Embryonic facial prominence (tissue), 1 donor: ENCODE results near the gene FOCAD.

Source experiments
- DNase-seq: peaks from one replicate; pipeline ENCODE4 v3.0.0-alpha.2; 2016; ENCODE audit errors: extremely low spot score

FOCAD gene

DNA sequence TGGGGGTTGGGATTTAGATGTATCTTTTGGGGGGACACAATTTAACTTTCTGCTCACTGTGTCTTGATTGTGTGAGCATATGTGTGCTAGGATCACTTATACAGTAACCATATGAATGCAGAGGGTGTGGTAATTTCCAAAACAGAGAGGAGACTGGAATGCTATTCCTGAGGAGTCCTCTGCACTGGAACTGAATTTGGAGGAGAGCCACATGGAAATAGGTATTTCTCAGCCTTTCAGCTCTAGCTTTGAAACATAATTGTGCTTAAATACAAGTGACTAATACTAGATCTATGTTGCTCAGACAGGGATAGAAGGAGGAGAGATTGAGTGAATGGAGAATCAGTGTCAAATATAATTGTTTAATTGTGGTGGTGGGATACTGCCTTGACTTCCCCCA lies 45.5 kb downstream of the FOCAD start:
- no peak for DNase-seq

DNA sequence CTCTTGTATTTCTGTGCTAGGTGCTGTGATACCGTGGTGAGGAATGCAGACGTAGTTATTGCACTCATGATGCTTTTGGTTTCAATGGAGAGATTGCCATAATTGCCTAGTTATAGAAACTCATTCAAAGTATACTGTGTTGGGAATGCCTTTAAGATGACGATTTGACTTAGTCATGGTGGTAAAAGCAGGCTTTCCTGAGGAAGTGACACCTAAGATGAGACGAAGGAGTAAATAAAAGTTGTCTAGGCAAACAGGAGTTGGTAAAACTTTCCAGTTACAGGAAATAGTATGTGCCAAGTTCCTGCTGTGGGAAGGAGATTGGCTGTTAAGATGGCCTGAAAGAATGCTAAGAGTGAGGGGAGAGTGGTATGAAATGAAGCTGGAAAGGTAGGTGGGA lies 48.1 kb downstream of the FOCAD start:
- no peak for DNase-seq

DNA sequence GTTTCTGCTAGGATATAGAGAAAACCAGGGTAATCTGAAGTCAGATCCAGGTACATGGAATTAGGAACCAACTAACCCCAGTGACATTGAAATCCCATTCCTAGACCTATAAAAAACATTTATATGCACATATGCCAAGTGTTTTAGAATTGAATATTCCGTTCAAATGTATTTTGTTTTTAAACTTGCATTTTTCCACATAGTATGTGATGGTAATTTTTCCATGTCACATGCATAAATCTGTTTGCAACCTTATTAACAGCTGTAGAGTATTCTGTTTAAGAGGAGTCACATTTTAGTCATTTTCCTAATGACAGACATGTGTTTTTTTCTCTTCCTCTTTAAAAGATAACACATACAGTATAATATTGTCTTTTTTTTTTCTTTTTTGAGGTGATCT lies 50.2 kb downstream of the FOCAD start:
- no peak for DNase-seq

DNA sequence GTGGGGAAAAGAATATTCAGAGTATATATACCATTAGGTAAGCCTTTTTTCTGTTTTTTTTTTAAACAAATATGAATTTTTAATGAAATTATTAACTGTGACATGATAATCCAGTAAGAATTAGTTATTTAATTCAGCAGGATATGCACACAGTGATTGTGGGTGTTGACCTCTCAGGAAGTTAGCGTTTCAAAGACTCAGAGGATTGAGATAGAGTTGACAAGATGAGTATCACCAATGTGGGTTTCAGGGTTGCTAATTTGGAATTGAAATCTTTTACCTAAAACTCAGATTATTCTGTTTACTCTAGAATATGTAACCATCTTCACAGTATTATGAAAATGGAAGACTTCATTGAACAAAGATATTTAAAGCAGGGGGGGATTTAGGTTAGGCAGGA lies 56.2 kb downstream of the FOCAD start:
- no peak for DNase-seq

DNA sequence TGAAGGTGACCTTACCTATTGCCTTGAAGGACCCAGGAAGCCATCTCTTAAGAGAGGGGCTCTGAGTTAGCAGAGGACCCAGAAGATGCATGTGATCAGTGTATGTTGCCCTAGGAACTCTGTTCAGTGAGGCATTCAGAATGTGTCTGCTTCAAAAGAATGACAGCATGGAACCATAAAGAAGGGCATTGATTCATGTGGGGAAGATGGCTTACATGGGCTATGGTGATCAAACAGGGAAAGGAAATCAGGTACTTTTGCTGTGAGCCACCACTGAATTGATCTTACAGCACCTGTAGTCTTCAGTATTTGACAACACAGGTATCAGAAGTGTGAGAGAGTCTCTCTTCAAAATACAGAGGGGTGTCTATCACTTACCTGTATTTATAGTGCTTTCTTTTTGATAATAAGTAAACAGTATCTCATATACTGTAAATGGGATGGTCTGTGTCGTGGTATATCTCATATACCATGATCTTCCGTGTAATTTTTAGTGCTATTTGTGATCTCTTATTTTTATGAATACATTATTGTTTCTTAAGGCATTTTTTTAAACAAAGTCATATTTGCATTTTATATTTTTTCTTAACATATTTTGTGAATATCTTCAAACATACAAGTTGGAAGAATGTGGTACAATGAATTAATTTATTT lies 57.0 kb downstream of the FOCAD start:
- DNase-seq = no peak

DNA sequence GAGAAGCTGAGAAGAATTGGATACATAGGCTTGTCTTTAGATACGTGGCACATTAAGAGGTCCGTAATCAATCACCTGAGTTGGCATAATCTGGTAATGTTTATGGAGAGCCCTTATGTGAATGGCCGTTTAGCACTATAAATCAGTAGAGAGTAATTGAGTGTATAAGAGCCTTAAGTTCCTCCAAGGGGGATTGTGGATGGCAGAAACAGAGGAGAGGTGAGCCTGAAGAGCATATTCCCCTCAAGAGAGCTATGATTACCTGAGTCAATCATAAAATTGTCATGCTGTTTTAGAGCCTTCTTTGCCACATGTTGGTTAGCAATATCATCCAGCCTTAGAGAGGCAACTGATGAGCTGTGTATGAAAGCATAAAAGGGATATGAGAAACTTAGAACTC lies 58.8 kb downstream of the FOCAD start:
- DNase-seq = no peak

DNA sequence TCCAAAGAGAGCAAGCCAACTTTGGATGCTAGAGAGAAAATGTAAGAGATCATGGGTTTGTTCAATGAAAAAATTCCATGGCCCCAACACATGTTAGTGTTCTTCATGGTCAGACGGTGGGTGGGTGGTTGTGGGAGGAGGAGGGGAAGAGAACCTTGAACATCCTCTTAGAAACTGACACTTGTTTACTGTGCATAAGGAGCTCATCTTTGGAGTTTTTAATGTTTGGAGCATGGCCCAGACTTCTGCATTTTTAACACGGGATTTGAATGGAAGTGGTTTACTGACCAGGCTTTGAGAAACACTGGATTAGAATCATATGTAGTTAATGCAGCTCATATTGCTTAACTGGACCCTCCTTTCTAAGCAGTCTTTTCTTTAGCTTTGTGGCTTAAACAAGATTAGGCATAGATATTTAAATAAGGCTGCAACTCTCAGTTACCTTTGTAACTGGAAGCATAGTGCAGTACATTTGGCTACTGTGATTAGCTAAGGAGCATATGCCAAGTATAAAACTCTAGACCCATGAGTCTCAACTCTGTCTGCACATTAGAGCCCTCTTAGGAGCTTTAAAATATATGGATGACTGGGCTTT lies 60.1 kb downstream of the FOCAD start:
- DNase-seq = no peak

DNA sequence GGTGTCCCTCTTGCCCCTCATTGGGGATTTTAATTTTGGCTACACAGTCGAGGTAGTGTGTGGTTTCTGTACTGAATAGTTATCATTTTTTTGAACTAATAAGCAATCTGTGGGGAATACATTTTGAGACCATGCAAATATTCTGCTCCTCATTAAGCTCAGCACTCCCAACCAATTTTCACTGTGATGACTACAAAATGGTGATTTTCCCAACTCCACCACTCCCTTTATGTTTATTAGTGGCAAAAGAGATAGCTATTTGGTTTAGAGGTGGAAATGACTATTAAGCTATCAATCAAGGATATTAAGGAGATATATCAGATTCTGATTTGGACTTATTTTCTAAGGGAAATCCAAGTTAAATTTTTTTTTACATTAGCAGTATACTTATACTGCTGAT lies 62.9 kb downstream of the FOCAD start:
- no peak for DNase-seq

DNA sequence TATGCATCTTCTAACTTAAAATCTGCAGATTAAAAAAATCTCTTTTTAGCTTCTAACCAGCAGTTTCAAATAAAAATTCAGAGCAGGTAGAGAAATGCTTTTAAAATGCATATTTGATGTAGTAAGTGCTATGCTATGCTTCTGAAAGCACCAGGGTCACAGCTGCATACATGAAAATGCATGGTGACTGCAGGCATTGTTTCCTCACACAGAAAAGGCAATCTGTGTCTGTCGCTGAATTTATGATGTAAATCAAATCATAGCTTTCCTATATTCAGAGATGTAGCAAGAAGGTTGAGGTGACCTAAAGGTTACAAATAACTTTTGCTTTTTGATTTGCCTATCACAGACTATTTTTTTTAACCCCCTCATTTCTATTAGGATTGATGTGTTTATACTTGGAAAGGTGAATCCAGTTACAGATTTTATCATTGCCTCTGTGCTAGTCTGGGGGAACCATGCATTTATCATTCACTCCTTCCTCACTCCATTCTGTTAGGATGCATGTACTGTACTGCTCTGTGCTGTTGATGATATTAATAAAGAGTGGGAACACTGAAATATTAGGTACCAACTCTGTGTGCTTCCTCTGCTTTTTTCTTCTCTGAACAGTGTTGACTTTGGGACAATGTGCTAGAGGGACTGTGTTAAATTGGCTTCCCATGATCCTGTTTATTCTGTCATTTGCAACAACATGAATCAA lies 65.6 kb downstream of the FOCAD start:
- DNase-seq = no peak

DNA sequence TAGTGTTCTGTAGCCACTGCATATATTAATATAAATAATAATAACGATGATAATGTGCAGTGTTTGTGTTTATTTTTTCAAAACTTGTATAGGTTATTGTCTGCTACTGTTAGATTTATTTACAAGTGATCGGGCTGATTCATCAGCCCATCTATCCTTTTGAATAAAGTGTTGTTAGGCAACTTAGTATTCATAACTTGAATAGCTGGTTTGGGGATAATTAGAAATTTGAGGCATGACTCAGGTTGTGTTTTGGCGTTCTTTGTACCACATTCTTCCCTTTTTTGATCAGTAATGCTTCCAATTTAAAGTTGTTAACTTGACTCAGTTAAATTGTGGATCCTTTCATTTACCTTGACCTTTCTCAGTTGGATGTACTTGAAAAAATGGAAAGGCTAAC lies 69.7 kb downstream of the FOCAD start:
- no peak for DNase-seq

DNA sequence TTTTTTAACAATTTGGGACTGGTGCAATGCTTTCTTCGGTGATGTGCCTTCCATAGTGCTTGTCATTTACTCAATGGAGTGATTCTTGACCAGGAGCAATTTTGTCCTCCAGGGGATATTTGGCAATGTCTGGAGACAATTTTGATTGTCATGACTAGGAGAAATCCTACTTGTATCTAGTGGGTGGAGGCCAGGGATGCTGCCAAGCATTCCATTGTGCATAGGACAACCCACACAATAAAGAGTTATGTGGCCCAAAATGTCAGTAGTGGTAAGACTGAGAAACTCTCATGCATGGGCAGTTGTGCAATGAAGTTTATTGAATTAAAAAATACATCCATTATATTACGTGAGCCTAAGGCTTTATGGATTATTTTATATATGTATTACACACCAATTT lies 70.5 kb downstream of the FOCAD start:
- DNase-seq = no peak

DNA sequence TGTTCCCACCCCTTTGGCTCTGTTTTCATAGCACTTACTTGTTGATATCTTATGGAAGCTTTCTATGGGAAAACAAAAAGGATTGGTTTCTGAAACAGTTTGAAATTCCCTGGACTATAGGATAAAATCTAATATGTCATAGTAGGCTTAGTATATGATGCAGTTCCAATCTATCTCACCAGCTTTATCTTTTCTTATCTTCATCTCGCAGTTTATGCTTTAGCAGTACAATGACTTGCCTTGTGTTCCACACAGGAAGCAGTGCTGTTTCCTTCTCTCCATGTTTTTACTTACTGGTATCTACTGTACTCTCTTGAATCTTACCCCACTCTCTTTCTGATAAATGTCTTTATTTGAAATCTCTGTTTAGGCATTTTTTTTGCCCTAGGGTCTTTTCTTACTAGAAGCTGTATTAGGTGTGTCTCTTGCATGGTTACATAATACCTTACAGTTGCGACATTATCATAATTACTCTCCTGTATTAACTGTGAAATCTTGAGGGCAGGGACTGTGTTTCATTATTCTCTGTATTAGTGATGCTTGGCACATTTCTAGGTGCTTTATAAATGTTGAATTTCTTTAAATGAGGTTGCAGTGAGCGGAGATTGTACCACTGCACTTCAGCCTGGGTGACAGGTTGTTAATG lies 76.3 kb downstream of the FOCAD start:
- DNase-seq = no peak

DNA sequence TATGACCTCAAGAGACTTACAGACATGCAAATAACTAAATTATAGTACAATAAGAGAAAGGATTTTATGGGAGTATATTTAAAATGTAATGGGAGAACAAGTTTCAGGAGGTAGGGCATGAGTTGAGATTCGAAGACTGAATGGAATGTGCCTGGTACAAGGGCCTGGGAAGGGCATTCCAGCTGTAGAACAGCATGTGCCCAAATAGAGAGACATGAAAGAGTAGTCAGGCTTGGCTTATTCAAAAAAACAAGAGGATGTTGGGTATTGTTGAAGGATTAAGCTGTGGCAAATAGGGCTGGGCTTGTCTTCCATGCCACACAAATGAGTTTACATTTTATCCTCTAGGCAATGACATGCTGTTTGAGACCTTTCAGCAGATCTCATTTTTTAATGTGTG lies 86.9 kb downstream of the FOCAD start:
- DNase-seq = no peak

DNA sequence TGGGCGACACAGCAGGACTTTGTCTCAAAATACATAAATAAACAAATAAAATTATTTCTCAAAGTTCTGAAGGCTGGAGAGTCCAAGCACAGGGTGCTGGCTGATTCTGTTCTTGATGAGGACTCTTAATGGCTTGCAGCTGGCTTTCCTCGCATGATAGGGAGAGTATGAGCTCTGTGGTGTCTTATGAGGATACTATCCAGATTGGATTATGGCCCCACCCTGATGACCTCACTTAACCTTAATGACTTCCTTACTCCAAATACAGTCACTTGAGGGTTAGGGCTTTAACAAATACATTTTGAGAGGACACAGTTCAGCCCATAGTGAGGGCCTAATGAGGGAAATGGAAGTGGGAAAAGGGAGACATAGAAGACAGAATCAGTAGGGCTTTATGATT lies 87.7 kb downstream of the FOCAD start:
- DNase-seq = no peak

DNA sequence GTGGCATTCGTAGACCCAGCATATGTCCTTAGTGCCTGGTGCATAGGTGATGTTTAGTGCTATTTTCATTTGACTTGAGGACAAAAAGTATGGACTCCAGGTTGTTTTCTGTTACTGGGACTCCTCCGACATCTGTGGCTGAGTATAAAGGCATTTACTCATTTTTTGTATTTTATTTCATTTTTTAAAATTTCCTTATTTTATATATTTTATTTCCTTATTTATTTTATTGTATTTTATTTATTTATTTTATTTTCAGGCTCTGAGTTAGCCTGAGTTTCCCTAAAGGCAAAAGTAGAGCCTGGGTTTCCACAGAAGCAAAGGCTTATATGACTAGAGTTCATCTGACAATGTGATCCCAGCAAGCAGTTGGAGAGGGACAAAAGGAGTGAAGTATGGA lies 91.6 kb downstream of the FOCAD start:
- DNase-seq = no peak

DNA sequence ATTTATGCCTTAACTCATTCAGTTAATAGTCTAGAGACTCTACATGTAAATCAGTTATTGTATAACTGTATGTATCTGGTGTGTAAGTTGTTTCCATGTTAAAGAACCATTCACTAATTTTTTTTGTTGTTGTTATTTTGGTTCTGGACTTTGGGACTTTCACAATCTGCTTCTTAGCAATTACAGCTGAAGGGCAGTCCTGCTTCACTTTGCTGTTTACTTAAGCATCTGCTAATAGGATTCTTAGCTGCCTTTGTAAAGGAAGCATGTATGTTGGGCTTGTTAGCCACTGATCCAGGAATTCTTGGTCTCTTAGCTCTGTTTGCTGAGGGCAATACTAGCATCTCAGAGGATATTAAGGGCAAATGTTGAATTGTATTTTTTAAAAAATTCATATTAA lies 97.0 kb downstream of the FOCAD start:
- no peak for DNase-seq

DNA sequence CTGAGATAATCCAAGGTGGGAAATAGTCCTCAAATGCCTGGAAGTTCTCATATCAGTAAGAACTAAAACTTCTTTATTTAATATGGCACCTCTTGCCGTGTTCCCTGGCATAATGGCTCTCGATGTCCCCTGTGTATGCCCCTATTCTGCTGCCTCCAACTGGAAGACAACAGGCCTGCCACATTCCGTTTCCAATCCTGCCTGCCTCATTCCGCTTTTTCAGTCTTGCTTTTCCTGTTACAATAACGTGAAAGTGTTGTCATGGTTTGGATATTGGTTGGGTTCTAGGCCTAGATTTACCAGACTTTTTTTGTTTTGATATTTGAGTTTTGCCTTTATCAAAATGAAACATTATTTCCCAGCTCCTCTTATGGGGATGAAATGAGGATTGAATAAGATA lies 98.2 kb downstream of the FOCAD start:
- no peak for DNase-seq

DNA sequence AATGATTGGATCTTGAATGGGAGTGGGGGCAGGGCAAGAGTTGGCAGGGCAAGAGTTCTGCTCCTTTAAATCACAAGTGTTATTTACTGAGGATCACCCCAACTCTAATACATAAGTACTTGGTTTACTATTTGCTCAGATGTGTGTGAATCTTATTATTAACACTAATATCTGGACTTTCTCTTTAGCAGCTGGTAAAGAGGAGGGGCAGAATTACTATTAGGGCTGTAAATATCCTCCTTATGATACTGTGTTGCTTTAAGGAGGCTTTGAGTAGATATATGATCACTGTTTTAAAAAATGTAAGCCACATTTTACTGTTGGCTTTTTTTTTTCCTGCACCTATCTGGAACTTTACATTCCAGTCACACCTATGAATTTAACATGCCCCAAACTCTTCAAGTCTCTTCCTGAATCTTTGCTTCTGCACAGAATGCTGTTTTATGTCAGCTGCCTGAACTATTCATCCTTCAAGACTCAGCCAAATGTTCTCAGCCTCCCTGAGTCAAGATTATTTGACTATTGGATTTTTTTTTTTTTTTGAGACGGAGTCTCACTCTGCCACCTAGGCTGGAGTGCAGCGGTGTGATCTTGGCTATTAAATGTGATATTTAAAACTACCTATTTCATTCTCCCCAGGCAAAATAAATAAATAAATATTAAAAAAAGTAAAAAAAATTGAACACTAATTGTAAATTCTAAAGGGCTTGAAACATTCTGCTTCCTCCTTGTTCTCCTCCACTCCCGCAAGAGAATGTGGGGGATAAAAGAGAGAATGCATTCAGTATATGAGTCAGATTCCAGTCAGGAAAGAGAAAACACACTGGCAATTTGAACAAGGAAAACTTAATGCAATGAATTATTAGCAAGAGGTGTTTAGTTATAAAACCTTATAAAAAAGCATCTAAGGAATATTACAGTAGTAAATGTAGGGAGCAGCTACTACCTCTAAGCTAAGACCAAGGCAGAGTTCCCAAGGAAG lies 99.3 kb downstream of the FOCAD start:
- no peak for DNase-seq

DNA sequence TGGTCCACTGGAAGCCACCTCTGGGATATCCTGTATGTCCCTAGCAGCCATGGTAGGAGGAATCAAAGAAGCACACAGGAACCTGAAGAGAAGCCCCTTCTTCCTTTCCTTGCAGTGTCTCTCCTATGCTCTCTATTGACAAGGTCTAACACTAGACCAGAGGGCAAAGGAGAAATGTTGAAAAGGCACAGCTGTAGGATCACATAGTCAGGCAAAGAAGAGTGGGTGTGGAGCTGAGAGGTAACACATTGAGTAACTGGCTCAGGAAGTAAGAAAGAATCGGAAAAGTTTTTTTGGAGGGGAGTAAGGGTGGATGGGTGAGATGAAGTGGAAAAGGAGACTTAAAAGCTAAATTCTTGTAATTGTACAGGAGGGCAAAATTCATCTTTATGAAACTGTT lies 100.1 kb downstream of the FOCAD start:
- no peak for DNase-seq

DNA sequence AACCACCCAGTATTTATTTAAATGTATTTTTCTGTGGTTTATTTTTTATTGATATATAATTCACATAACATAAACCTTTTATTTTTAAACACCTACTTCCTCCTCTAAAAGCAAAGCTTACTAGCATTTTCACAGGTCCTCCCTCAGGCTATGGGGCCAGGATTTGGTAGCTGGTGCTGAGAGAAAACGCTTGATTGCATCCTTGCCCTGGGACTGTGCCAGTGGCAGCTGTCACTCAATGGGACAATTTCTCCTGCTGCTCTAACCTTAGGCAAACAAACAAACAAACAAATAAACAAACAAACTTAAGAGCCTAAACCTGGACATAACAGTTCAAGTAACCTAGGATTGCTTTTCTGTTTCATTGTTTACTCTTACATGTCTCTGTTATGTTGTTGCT lies 102.7 kb downstream of the FOCAD start:
- no peak for DNase-seq

DNA sequence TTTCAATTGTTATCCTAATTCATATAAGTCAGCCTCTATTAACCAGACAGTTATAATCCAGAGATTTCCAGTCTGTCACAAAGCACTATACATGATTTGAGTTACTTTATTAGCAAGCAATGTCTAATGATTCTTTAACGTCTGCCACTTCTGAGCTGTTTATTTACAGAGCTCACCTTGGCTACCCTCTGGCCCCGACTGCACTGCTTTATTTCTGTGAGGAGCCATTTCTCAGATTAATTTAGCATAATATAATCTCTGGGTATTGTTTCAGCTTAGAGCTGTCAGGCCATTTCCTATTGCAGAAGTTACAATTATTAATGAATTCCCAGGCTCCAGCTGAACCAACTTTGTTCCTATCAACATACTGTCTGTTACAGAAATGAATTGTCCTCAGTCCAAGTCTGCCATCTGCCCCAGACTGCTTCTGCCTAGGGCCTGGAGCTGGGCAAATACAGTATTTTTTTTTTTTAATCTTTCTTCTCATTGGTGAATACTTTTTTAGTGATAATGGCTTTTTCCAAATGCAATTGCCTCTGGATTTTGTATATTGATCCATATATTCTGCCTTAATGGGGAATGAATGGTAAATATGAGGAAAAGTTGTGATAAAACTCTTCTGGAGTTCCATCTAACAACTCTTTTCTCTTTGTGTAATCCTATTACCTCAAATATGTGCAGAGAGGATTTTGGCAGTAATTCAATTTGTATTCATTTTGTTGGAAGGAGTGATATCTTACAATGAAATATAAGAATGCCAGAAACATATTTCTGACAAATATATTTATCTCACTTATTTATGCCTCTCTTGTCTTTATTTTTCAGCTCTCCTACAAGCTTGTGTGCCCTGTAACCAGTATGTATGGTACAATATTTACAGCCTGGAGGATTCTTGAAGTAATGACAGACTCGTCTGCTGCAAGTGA lies 104.7 kb downstream of the FOCAD start:
- no peak for DNase-seq
